HFF-Myc (cell line): ENCODE results near the gene CIBAR2.

Source experiments
- DNase-seq: peaks from one replicate; pipeline ENCODE4 v3.0.0-alpha.2; 2011; ENCODE audit warnings: low read depth; ENCODE audit errors: extremely low read depth
- H3K4me3 ChIP-seq: replicated peaks from 2 replicates; pipeline ENCODE4 v1.5.1; 2011; ENCODE audit warnings: low read depth, mild to moderate bottlenecking, control low read depth, low read length
- CTCF ChIP-seq: IDR thresholded peaks from 2 replicates; pipeline ENCODE4 v1.5.1; 2012; ENCODE audit warnings: mild to moderate bottlenecking, low read depth, low read length, control low read depth; ENCODE audit errors: missing control alignments

The CIBAR2 gene

DNA sequence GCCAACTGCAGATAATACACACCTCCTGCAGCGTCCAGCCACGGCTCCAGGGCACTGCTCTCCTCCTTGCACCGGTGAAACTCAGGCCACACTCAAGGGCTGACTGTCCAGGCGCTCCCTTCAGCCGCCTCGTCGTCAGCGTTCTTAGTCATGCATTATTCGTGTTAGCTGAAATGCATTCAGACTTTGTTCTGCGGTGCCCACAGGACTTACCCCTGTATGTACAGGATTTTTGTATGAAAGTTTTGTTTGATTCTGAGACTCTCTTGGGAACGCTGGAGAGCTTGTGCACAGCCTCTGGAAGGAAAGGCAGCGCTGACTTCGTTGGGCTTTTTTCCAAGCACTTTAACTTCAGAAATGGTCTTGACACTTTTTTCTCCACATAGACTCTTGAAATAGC lies 22.1 kb downstream of the CIBAR2 start:
- DNase-seq: no peak
- no peak overlapping the region for H3K4me3 ChIP-seq
- TF ChIP-seq CTCF: no peak

GRCh38 chr16:85089525-85089924 lies 22.7 kb downstream of the CIBAR2 start:
- no peak for DNase-seq
- no peak for TF ChIP-seq CTCF
- no peak overlapping the region for H3K4me3 ChIP-seq

DNA sequence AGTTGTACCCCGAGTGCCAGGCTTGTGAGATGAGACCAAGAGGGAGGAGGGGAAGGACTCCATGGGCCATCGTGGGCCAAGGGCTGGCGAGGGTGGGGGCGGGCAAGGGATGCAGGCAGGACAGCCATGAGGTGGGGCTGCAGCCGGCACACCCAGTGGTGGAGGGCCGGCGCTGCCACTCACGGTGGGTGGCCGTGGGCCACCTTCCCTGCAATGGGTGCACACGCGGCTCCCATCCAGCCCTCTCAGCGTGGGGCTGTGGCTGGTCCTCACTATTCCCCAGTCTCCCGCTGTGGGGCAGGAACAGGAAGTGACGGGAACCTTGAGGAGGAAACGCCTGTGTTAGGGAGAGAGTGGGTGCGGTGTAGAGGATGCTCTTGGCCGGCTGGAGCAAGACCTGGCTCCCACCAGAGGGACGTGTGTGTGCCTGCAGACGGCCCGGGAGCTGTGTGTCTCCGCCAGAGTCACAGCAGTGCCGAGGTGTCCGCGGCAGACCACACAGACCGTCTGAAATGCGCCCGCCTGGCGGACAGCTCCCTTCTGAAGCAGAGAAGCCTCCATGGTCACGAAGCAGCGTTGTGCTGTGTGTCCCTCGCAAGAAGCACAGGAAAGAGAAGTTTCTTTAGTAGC lies 23.6 kb downstream of the CIBAR2 start:
- no peak for TF ChIP-seq CTCF
- no peak overlapping the region for H3K4me3 ChIP-seq
- DNase-seq: no peak

DNA sequence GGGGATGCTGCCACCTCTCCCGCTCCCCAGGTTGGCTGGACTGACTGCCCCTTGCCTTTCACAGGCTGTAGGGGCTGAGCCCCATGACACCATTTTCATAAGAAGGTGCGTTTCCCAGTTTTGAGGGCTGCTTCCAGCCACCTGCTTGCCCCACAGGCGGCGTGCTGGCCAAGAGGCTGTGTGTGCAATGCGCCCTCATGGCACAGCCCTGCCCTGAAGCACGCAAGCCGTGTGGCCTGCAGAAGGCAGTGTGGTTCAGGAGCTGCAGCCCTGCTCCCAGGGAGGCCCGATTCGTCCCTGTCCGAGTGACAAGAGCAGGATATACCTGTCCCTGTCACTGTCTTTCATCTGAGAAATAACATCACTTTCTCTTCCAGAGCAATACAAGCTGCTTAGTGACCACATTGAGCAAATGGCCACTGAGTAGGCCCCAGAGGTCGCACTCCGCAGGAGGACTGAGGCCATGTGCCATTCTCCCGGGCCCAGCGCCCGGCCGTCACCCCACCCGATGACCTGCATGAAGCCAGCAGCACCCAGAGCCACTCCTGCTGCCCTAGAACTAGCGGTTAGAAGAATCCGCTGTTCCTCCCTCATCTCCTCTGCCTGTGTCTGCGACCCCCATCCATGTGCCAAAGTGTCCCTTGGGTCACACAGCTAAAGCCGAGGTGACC lies 24.2 kb downstream of the CIBAR2 start:
- no peak for TF ChIP-seq CTCF
- no peak overlapping the region for H3K4me3 ChIP-seq
- DNase-seq: no peak

DNA sequence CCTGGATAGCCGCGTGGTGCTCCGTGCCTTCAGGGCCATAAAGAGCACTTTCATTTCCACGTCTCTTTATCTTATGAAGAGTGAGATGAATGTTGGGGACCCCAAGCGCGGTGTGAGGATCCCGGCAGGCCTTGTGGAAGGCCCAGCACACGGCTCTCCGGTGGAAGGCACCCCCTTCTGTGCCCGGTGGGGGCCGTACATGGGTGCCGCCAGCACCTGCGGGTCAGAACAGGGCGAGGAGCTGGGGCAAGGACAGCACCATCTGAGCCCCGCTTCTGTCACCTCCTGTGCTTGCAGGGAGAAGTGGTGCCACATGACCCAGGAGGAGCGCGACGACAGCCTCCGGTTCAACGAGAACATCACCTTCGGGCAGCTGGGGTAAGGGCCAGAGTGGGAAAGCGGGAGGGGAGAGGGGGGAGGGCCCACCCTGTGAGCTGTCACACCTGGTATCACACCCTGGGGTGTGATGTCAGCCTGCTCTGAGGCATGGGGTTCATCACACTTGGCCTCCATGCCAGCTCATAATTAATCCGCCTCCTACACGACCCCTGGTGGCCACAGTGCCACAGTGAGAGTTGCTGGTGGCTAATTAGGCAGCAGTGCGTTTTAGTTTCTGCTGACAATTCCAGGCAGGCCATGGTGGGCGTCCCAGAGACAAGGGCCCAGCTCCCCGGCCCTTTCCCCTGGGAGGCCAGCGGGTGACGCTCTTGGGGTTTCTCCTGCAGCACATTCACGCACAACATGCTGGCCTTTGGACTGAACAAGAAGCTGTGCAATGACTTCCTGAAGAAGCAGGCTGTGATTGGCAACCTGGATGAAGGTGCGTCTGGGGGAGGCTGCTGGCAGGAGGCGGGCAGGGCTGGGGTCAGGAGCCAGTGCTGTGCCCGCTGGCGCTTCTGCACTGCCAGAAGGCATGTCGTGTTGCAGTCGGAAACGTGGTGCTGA lies 25.7 kb downstream of the CIBAR2 start:
- no peak for DNase-seq
- TF ChIP-seq CTCF: peak; percentile 49
- H3K4me3 ChIP-seq: no peak overlapping the region

- TF ChIP-seq CTCF: no peak
- no peak overlapping the region for H3K4me3 ChIP-seq
- no peak for DNase-seq
Measured at GRCh38 chr16:85085721-85086120, 26.6 kb downstream of the CIBAR2 start.
